Osteocyte (in vitro differentiated cells): ENCODE measurements around the gene DSTN. TPM values are rescaled to one million over a fixed set of nuclear protein-coding genes. Genes with fewer than 3 reads are reported as not detected.
A peak's percentile ranks its signal among the peaks of the same experiment; 100 is the strongest.

Experiments used
- DNase-seq: peaks from one replicate; pipeline ENCODE4 v3.0.0; 2021; ENCODE audit warnings: mixed read lengths; ENCODE audit not compliant: unreplicated experiment; ENCODE audit errors: extremely low spot score
- H3K27ac Mint-ChIP-seq: one replicate; pipeline ENCODE4 v1.8.0; 2021; ENCODE audit warnings: mild to moderate bottlenecking, mixed read lengths; ENCODE audit not compliant: unreplicated experiment
- H3K27me3 Mint-ChIP-seq: one replicate; pipeline ENCODE4 v1.8.0; 2021; ENCODE audit warnings: mixed read lengths; ENCODE audit not compliant: unreplicated experiment
- H3K36me3 Mint-ChIP-seq: one replicate; pipeline ENCODE4 v1.8.0; 2021; ENCODE audit warnings: mixed read lengths; ENCODE audit not compliant: unreplicated experiment
- H3K4me1 Mint-ChIP-seq: one replicate; pipeline ENCODE4 v1.8.0; 2021; ENCODE audit warnings: mixed read lengths; ENCODE audit not compliant: unreplicated experiment
- H3K4me3 Mint-ChIP-seq: one replicate; pipeline ENCODE4 v1.8.0; 2021; ENCODE audit warnings: mild to moderate bottlenecking, moderate library complexity, mixed read lengths; ENCODE audit not compliant: unreplicated experiment
- H3K9me3 Mint-ChIP-seq: one replicate; pipeline ENCODE4 v1.8.0; 2021; ENCODE audit warnings: mixed read lengths; ENCODE audit not compliant: unreplicated experiment
- total RNA-seq: library from RNA; stranded (reverse); gene quantifications from 2 replicates; pipeline ENCODE4 v1.2.1, GENCODE V29; 2021
- TF ChIP-seq, protein P1 (sequence below): fragments of 200-600 bp; sonication (generic); IDR thresholded peaks from 2 replicates; pipeline ENCODE4 v1.5.0; 2021; ENCODE audit warnings: antibody characterized with exemption, mild to moderate bottlenecking, moderate library complexity

The DSTN gene
- total RNA-seq, 1 donor from 2014 or later: 684 TPM

DNA sequence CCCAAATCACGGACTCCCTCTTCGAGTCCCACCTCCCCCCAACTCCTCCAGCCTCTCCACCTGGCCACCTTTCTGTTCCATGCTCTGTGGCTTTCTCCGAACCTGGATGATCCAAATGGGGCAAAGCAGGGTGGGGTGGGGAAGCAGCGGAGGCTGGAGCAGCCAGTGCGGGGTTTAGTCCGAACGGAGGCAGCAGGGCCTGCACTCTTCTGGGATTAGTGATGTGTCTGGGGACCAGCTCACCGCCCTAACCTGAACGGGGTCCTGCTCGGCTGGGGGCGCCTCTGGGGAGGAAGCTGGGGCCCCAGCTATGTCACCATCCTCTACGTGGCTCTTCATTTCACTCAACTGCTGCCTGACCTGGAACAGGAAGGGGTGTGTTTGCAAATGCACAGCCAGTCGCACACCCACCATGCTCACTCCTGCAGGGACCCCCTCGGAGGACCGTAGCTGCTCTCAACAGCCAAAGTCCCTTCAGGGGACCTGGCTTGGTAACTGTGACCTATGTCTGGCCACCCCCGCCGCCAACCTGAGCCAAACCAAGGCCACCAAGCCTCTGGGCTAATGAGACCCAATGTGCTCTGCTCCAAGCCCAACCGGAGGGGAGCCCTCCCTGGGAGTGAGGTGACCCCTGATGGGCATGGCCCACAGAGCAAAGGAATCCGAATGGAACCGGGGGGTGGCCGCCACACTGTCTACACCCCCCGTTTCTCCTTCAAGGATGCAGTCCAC is 46.8 kb downstream of the DSTN start:
- TF ChIP-seq, protein P1, sequence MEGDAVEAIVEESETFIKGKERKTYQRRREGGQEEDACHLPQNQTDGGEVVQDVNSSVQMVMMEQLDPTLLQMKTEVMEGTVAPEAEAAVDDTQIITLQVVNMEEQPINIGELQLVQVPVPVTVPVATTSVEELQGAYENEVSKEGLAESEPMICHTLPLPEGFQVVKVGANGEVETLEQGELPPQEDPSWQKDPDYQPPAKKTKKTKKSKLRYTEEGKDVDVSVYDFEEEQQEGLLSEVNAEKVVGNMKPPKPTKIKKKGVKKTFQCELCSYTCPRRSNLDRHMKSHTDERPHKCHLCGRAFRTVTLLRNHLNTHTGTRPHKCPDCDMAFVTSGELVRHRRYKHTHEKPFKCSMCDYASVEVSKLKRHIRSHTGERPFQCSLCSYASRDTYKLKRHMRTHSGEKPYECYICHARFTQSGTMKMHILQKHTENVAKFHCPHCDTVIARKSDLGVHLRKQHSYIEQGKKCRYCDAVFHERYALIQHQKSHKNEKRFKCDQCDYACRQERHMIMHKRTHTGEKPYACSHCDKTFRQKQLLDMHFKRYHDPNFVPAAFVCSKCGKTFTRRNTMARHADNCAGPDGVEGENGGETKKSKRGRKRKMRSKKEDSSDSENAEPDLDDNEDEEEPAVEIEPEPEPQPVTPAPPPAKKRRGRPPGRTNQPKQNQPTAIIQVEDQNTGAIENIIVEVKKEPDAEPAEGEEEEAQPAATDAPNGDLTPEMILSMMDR: no peak
- Mint-ChIP-seq H3K9me3 (no peaks in the 10 kb centered on the region), H3K27me3 (no peaks in the 10 kb centered on the region), H3K27ac (no peak overlapping the region), H3K36me3 (peaks cover 23% of the 10 kb centered on the region), H3K4me3 (no peak overlapping the region), H3K4me1 (peaks cover 43% of the 10 kb centered on the region)
- no peak for DNase-seq

DNA sequence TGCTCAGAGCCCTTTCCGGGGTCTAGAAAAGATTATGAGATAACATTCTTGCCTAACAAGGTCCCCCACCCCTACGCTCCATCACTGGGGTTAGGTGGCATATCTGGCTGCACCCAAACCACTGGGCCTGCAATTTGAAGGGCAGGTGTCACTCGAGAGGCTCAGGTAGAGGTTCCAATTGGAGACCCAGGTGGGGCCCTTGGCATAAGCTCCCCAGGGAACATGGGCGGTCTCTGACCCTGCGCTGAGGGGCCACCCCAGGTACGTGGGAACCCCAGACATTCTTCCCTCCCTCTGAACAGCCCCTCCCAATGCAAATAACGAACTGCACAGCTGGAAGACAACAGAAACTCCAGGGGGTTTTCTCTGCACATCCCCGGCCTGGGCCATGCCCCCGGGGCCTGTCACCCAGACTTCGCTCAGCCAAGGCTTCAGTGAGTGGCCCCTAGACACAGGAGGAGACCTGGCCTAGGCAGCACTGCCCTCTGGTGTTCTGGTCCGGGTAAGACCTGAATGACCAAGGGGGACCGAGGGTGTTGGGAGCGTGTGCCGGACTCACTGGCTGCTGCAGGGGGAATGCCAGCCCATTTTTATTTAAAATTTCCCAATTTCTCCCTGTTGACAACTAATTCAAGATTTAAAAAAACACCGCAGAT is 47.5 kb downstream of the DSTN start:
- peak; percentile 85 for DNase-seq

DNA sequence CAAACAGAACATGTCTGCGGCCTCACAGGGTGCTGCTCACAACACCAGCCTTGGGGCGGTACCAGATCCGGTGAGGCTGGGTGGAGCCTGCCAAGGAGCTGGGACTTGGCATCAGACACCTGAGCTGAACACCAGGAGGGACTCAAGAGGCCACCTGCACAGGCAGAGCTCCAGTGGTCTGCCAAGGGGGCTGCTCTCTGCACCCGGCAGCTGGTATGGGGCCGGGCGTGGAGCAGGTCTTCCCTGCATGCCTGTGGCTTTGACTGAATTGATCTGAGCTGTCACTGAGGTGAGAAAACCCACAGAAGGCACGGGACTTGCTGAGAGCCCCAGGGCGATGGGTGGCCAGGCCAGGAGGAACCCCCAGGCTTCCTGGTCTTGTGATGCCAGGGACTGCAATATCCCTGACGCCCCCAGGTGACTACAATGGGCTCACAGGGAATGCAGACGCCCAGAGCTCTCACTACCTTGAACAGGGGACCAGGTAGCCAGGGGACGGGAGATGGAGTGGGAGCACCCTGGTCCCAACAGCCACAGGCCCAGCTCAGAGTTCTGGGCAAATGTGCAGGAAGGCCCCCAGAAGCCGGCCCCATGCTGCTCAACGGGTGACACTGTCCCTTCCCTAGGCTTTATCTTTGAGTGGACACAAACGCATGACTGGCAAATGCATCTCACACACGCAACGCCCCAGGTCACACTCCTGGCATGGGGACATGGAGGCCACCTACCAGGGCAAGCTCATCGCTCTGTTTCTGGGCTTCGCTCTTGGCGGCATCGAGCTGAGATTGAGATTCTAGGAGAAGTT is 48.2 kb downstream of the DSTN start:
- Mint-ChIP-seq H3K36me3 (peaks cover 31% of the 10 kb centered on the region), H3K27ac (no peak overlapping the region), H3K27me3 (no peaks in the 10 kb centered on the region), H3K9me3 (no peaks in the 10 kb centered on the region), H3K4me3 (no peak overlapping the region), H3K4me1 (peaks cover 29% of the 10 kb centered on the region)
- no peak for DNase-seq
- TF ChIP-seq, protein P1: no peak

More for the DNA sequence above, 47.5 kb downstream of the DSTN start:
- TF ChIP-seq, protein P1: peak; percentile 71
- Mint-ChIP-seq H3K36me3 (peaks cover 29% of the 10 kb centered on the region), H3K4me3 (no peak overlapping the region), H3K27me3 (no peaks in the 10 kb centered on the region), H3K9me3 (no peaks in the 10 kb centered on the region), H3K4me1 (peaks cover 37% of the 10 kb centered on the region), H3K27ac (no peak overlapping the region)

DNA sequence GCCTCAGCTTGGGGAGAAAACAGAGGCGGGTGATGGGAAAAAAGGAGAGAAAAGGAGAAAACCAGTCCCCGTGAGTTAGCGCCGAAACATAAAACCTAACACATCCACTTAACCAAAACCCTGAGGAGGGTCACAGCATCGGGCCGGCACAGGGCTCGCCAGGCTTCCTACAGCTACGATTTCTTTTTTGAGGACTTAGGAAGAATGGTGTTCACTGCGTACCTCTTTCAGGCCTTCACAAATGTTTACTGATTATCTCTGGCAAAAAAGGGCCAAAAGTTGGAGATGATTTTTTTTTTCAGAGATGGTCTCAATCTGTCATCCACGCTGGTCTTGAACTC is 48.8 kb downstream of the DSTN start:
- H3K9me3 Mint-ChIP-seq: no peaks in the 10 kb centered on the region
- DNase-seq: no peak
- TF ChIP-seq, protein P1: no peak
- H3K4me3 Mint-ChIP-seq: no peak overlapping the region
- H3K36me3 Mint-ChIP-seq: peaks cover 31% of the 10 kb centered on the region
- H3K4me1 Mint-ChIP-seq: peaks cover 26% of the 10 kb centered on the region
- H3K27me3 Mint-ChIP-seq: no peaks in the 10 kb centered on the region
- H3K27ac Mint-ChIP-seq: no peak overlapping the region
